Progenitor cell of endocrine pancreas (in vitro differentiated cells): ENCODE measurements around the gene GJB5. TPM values are rescaled to one million over a fixed set of nuclear protein-coding genes. Genes with fewer than 3 reads are reported as not detected.

Source experiments
- DNase-seq: peaks from one replicate; pipeline ENCODE4 v3.0.0; 2021; ENCODE audit warnings: low spot score; ENCODE audit not compliant: unreplicated experiment
- H3K27ac Mint-ChIP-seq: 2 replicates; pipeline ENCODE4 v1.8.0; 2021; ENCODE audit warnings: mild to moderate bottlenecking, moderate library complexity, mixed read lengths
- H3K27me3 Mint-ChIP-seq: 2 replicates; pipeline ENCODE4 v1.8.0; 2021; ENCODE audit warnings: mixed read lengths
- H3K36me3 Mint-ChIP-seq: 2 replicates; pipeline ENCODE4 v1.8.0; 2022; ENCODE audit warnings: mixed read lengths; ENCODE audit not compliant: insufficient read depth
- H3K4me1 Mint-ChIP-seq: 2 replicates; pipeline ENCODE4 v1.8.0; 2021; ENCODE audit warnings: low read depth, mixed read lengths
- H3K4me3 Mint-ChIP-seq: 2 replicates; pipeline ENCODE4 v1.8.0; 2021; ENCODE audit warnings: low read depth, mild to moderate bottlenecking, moderate library complexity, mixed read lengths
- H3K9me3 Mint-ChIP-seq: 2 replicates; pipeline ENCODE4 v1.8.0; 2021; ENCODE audit warnings: low read depth, mixed read lengths
- total RNA-seq: library from RNA; stranded (reverse); gene quantifications from 2 replicates; pipeline ENCODE4 v1.2.1, GENCODE V29; 2021
- TF ChIP-seq, protein P1 (sequence below): fragments of 200-600 bp; sonication (generic); IDR thresholded peaks from one replicate; pipeline ENCODE4 v1.5.0; 2021; ENCODE audit warnings: antibody characterized with exemption, mild to moderate bottlenecking; ENCODE audit not compliant: unreplicated experiment

The GJB5 gene
- total RNA-seq, 1 donor from 2014 or later = not detected

DNA sequence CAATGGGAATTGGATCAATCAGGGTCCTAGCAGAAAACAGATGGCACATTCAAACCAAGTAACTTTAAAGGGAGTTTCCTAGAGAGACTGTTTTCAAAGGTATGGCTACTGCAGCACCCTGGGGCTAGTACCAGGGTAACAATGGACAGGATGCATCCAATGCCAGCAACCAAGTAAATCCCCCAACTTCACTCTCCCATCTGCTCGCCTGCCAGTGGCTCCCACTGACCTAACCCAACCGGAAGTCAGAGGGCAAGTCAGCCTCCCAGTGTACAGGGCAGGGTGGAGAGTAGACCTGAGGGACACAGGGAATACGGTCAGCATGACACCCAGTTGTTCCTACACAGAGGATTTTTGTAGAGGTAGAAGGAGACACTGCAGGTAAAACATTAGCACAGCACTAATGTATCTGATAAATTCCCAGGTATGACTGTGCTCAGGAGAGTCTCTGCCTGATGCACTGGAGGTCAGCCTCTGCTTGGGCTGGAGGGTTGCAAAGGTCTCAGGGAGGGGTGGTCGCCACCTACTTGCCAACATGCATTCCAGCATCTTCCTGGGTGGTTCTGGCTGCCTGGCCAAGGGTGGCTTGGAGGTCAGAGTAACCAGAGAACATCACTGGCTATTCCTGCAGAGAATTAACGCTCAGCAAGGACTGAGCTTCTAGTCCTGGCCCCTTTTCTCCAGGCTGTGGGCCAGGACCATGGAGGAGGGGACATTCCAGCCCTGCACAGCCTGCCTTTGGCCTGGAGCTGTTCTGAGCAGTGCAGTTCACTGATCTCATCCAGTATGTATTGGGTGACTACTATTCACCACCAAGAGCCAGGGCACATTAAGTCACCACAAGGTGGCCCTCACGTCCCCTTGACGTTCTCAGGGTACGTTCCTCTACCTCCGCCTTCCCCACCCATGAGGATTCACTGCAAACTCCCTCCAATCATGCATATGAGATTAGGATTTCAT lies 32.9 kb downstream of the GJB5 start:
- H3K27ac Mint-ChIP-seq = peak overlapping the region; percentile 54
- TF ChIP-seq, protein P1, sequence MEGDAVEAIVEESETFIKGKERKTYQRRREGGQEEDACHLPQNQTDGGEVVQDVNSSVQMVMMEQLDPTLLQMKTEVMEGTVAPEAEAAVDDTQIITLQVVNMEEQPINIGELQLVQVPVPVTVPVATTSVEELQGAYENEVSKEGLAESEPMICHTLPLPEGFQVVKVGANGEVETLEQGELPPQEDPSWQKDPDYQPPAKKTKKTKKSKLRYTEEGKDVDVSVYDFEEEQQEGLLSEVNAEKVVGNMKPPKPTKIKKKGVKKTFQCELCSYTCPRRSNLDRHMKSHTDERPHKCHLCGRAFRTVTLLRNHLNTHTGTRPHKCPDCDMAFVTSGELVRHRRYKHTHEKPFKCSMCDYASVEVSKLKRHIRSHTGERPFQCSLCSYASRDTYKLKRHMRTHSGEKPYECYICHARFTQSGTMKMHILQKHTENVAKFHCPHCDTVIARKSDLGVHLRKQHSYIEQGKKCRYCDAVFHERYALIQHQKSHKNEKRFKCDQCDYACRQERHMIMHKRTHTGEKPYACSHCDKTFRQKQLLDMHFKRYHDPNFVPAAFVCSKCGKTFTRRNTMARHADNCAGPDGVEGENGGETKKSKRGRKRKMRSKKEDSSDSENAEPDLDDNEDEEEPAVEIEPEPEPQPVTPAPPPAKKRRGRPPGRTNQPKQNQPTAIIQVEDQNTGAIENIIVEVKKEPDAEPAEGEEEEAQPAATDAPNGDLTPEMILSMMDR = peak; percentile 50
- H3K4me1 Mint-ChIP-seq = peaks cover 22% of the 10 kb centered on the region

DNA sequence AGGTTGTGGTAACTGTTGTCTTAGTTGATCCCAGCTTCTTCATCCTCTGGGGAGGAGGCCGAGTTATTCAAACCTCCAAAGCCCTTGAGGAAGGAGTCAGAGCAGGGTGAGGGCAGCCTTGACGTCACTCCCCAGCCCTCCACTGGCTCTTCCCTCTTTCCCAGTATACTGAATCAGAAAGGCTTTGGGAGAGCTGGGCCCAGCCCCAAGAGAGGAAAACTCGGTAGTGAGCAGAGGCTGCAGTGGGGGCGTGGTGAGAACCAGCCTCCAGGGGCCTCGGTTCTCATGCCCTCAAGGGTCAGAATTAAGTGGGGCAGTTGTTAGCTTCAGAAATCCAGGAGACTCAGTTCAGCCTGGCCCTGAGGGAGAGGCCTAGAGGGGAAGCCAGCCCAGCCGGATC lies 36.1 kb downstream of the GJB5 start:
- Mint-ChIP-seq H3K27ac (no peak overlapping the region), H3K4me3 (no peak overlapping the region), H3K9me3 (no peaks in the 10 kb centered on the region), H3K4me1 (peaks cover 43% of the 10 kb centered on the region), H3K27me3 (peaks cover 27% of the 10 kb centered on the region), H3K36me3 (peaks cover 16% of the 10 kb centered on the region)
- no peak for DNase-seq
- TF ChIP-seq, protein P1 = no peak

More for the DNA sequence above, 32.9 kb downstream of the GJB5 start:
- no peak overlapping the region for H3K4me3 Mint-ChIP-seq
- peaks cover 36% of the 10 kb centered on the region for H3K27me3 Mint-ChIP-seq
- H3K9me3 Mint-ChIP-seq = no peaks in the 10 kb centered on the region
- DNase-seq = no peak
- H3K36me3 Mint-ChIP-seq = no peaks in the 10 kb centered on the region

- Mint-ChIP-seq H3K36me3 (peaks cover 19% of the 10 kb centered on the region), H3K4me1 (peaks cover 49% of the 10 kb centered on the region), H3K9me3 (no peaks in the 10 kb centered on the region), H3K27ac (no peak overlapping the region), H3K27me3 (peaks cover 28% of the 10 kb centered on the region), H3K4me3 (peak overlapping the region; percentile 71)
- DNase-seq = no peak
- TF ChIP-seq, protein P1 = no peak
Observed at GRCh38 chr1:34792424-34792823, 37.6 kb downstream of the GJB5 start.

DNA sequence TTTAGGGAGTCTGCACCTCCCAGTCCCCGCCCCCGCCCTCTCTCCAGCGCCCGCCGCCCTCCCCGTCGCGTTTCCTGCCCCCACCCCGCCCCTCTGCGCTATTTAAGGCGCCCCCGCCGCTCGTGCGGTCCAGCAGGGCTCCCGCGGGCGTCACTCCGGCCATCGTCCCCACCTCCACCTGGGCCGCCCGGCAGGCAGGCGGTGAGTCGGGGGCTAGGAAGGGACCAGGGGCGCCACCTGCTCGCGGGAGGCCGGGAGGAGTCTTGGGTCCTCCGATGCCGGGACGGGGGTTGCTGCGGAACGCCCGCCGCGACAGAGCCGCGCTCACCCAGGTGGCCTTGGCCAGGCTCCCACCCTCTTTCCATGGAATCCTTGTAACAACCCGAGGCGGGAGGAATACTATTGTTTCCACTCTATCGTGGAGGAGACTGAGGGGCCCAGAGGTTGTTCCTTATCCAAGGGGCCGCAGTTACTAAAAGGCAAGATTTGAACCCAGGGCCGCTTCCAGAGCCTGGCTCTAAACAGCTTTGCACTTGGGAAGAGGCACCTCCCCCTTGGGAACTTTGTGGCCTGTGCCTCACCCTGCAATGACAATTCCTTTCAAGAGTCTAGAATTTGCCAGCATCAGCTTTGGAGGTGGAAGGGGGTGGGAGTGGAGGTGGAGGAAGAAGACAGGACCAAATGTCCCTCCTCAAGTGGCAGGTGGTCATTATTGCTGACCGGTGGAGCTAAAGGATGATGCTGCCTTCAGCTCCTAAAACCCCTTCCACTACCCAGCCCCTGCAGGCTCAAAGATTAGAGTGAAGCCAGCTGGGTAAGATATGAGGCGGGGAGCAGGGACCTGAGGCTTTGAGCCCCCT lies 38.3 kb downstream of the GJB5 start, which contains the start of gene GJA4:
GJA4 (plus strand) TSS at position 132 of the 860 bp plus-strand sequence. CDS start 1,215 bp downstream, outside the sequence.
- peak within 1 kb of the TSS; percentile 71 for H3K4me3 Mint-ChIP-seq
- peaks cover 28% of the 10 kb centered on the region for H3K27me3 Mint-ChIP-seq
- H3K4me1 Mint-ChIP-seq = peaks cover 45% of the 10 kb centered on the region
- DNase-seq = no peak
- peaks cover 19% of the 10 kb centered on the region for H3K36me3 Mint-ChIP-seq
- no peak within 1 kb of the TSS for H3K27ac Mint-ChIP-seq
- TF ChIP-seq, protein P1 = no peak
- H3K9me3 Mint-ChIP-seq = no peaks in the 10 kb centered on the region
